ENCODE data around the gene GBP6. TPM values are rescaled to one million over a fixed set of nuclear protein-coding genes. Genes with fewer than 3 reads are reported as not detected.
"Not testable (repeated sequence)": the region's sequence is repeated elsewhere in the genome, so short reads cannot be mapped to it uniquely, and the experiment has no call there.

Gene GBP6
- total RNA-seq, 1 donor from 2014 or later, result 0.07 TPM

DNA sequence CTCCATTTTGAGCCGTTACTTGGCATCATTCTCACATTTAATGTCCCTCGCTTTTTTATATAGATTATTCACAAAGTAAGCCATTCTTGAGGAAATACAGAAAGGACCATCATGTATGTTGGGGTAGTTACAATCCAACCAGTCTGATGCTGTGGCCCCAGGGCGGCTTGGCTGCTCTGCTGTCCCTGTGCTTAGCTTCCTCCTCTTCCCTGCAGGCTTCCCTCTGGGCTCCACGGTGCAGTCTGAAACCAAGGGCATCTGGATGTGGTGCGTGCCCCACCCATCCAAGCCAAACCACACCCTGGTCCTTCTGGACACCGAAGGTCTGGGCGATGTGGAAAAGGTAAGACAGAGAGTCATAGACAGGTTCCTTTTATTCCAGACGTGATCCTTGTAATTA, 5.5 kb downstream of the GBP6 start:
- DNase-seq (ENCODE audit: low read depth) (no peak), FAIRE-seq (no peak)
- Histone ChIP-seq H3K9ac (ENCODE audit: low read length) (no peak overlapping the region), H3K79me2 (ENCODE audit: insufficient read depth, low read length) (no peaks in the 10 kb centered on the region), H2AFZ (ENCODE audit: low read depth, low read length) (no peak overlapping the region), H3K27ac (ENCODE audit: low read depth, low read length) (no peak overlapping the region), H3K36me3 (ENCODE audit: insufficient read depth, low read length) (no peaks in the 10 kb centered on the region), H3K4me3 (ENCODE audit: insufficient read depth, low read depth, low read length) (no peak overlapping the region), H3K4me1 (ENCODE audit: insufficient read depth, low read length) (no peaks in the 10 kb centered on the region), H3K27me3 (ENCODE audit: insufficient read depth, low read length) (no peaks in the 10 kb centered on the region), H4K20me1 (ENCODE audit: insufficient read depth, low read length) (no peaks in the 10 kb centered on the region), H3K4me2 (ENCODE audit: low read length) (no peak overlapping the region), H3K9me3 (ENCODE audit: insufficient read depth, low read depth, low read length) (no peaks in the 10 kb centered on the region)
- no peak overlapping the region for H3K4me3 Mint-ChIP-seq (ENCODE audit: unreplicated experiment)
- TF ChIP-seq EZH2 (IDR thresholded peaks at IDR 0.05; ENCODE audit: insufficient read depth, low read length), result no peak
- TF ChIP-seq, protein P1, sequence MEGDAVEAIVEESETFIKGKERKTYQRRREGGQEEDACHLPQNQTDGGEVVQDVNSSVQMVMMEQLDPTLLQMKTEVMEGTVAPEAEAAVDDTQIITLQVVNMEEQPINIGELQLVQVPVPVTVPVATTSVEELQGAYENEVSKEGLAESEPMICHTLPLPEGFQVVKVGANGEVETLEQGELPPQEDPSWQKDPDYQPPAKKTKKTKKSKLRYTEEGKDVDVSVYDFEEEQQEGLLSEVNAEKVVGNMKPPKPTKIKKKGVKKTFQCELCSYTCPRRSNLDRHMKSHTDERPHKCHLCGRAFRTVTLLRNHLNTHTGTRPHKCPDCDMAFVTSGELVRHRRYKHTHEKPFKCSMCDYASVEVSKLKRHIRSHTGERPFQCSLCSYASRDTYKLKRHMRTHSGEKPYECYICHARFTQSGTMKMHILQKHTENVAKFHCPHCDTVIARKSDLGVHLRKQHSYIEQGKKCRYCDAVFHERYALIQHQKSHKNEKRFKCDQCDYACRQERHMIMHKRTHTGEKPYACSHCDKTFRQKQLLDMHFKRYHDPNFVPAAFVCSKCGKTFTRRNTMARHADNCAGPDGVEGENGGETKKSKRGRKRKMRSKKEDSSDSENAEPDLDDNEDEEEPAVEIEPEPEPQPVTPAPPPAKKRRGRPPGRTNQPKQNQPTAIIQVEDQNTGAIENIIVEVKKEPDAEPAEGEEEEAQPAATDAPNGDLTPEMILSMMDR (IDR thresholded peaks at IDR 0.05; ENCODE audit: insufficient read depth, low read depth, low read length), result no peak
- no peaks in the 10 kb centered on the region for H3K36me3 Mint-ChIP-seq (ENCODE audit: low read depth, unreplicated experiment)
- H3K9me3 Mint-ChIP-seq (ENCODE audit: unreplicated experiment), result no peaks in the 10 kb centered on the region
- H3K27ac Mint-ChIP-seq (ENCODE audit: unreplicated experiment), result no peak overlapping the region
- H3K4me1 Mint-ChIP-seq (ENCODE audit: low read depth, unreplicated experiment), result no peaks in the 10 kb centered on the region
- no peaks in the 10 kb centered on the region for H3K27me3 Mint-ChIP-seq (ENCODE audit: low read depth, unreplicated experiment)

DNA sequence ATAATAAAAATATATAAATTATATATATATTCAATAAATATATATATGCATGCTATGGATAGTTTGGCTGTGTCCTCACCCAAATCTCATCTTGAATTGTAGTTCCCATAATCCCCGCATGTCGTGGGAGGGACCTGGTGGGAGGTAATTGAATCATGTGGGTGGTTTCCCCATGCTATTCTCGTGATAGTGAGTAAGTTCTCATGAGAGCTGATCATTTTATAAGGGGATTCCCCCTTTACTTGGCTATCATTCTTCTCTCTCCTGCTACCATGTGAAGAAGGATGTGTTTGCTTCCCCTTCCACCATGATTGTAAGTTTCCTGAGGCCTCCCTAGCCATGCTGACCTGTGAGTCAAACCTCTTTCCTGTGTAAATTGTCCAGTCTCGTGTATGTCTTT, 10.0 kb downstream of the GBP6 start:
- H3K9ac ChIP-seq (ENCODE audit: low read length), result not testable (repeated sequence)

DNA sequence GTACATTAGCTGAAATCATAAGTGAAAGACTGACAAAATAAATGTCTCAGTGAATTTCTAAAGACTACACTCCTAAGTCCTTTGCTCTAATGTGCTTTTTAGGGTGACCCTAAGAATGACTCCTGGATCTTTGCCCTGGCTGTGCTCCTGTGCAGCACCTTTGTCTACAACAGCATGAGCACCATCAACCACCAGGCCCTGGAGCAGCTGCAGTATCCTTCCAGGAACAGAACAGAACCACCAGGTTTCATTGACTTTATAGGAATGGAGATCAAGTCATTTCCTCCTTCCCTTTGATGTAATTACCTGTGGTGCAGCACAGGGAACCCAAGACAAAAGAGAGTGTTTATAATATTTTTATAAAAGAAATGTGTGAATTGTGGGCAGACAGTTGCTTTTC, 14.1 kb downstream of the GBP6 start:
- DNase-seq (ENCODE audit: low read depth), result no peak
- Mint-ChIP-seq H3K4me1 (ENCODE audit: low read depth, unreplicated experiment) (peaks cover 3% of the 10 kb centered on the region), H3K27ac (ENCODE audit: unreplicated experiment) (no peak overlapping the region), H3K36me3 (ENCODE audit: low read depth, unreplicated experiment) (no peaks in the 10 kb centered on the region), H3K9me3 (ENCODE audit: unreplicated experiment) (no peaks in the 10 kb centered on the region), H3K27me3 (ENCODE audit: low read depth, unreplicated experiment) (no peaks in the 10 kb centered on the region), H3K4me3 (ENCODE audit: unreplicated experiment) (no peak overlapping the region)
- H3K9me3 ChIP-seq (ENCODE audit: insufficient read depth, low read depth, low read length), result no peaks in the 10 kb centered on the region
- H3K36me3 ChIP-seq (ENCODE audit: insufficient read depth, low read length), result no peaks in the 10 kb centered on the region
- no peak overlapping the region for H3K9ac ChIP-seq (ENCODE audit: low read length)
- H3K79me2 ChIP-seq (ENCODE audit: insufficient read depth, low read length), result no peaks in the 10 kb centered on the region
- H2AFZ ChIP-seq (ENCODE audit: low read depth, low read length), result no peak overlapping the region
- no peak overlapping the region for H3K4me2 ChIP-seq (ENCODE audit: low read length)
- H3K4me1 ChIP-seq (ENCODE audit: insufficient read depth, low read length), result no peaks in the 10 kb centered on the region
- H3K27ac ChIP-seq (ENCODE audit: low read depth, low read length), result no peak overlapping the region
- H3K4me3 ChIP-seq (ENCODE audit: insufficient read depth, low read depth, low read length), result no peak overlapping the region
- TF ChIP-seq, protein P1 (IDR thresholded peaks at IDR 0.05; ENCODE audit: insufficient read depth, low read depth, low read length), result no peak
- no peak for TF ChIP-seq EZH2 (IDR thresholded peaks at IDR 0.05; ENCODE audit: insufficient read depth, low read length)
- no peaks in the 10 kb centered on the region for H3K27me3 ChIP-seq (ENCODE audit: insufficient read depth, low read length)
- H4K20me1 ChIP-seq (ENCODE audit: insufficient read depth, low read length), result no peaks in the 10 kb centered on the region
- FAIRE-seq, result no peak

More for the DNA sequence above, 10.0 kb downstream of the GBP6 start:
- not testable (repeated sequence) for H4K20me1 ChIP-seq (ENCODE audit: insufficient read depth, low read length); H2AFZ ChIP-seq (ENCODE audit: low read depth, low read length); H3K27me3 ChIP-seq (ENCODE audit: insufficient read depth, low read length); H3K27ac Mint-ChIP-seq (ENCODE audit: unreplicated experiment); H3K79me2 ChIP-seq (ENCODE audit: insufficient read depth, low read length); H3K4me3 Mint-ChIP-seq (ENCODE audit: unreplicated experiment); FAIRE-seq; H3K27me3 Mint-ChIP-seq (ENCODE audit: low read depth, unreplicated experiment); H3K36me3 Mint-ChIP-seq (ENCODE audit: low read depth, unreplicated experiment); H3K4me1 Mint-ChIP-seq (ENCODE audit: low read depth, unreplicated experiment); H3K36me3 ChIP-seq (ENCODE audit: insufficient read depth, low read length); H3K4me1 ChIP-seq (ENCODE audit: insufficient read depth, low read length); H3K4me3 ChIP-seq (ENCODE audit: insufficient read depth, low read depth, low read length); DNase-seq (ENCODE audit: low read depth); H3K9me3 ChIP-seq (ENCODE audit: insufficient read depth, low read depth, low read length); H3K27ac ChIP-seq (ENCODE audit: low read depth, low read length); H3K9me3 Mint-ChIP-seq (ENCODE audit: unreplicated experiment); H3K4me2 ChIP-seq (ENCODE audit: low read length)
